NCI-H2081 treated with DMSO at 0.1 percent for 48 hours (cell line): Measurements from ENCODE around the gene IL16.
"Not testable (repeated sequence)": the region's sequence is repeated elsewhere in the genome, so short reads cannot be mapped to it uniquely, and the experiment has no call there.

Source experiments
- DNase-seq: peaks from one replicate; lab custom pipeline; 2025; lab: John Stamatoyannopoulos, UW

IL16 gene

DNA sequence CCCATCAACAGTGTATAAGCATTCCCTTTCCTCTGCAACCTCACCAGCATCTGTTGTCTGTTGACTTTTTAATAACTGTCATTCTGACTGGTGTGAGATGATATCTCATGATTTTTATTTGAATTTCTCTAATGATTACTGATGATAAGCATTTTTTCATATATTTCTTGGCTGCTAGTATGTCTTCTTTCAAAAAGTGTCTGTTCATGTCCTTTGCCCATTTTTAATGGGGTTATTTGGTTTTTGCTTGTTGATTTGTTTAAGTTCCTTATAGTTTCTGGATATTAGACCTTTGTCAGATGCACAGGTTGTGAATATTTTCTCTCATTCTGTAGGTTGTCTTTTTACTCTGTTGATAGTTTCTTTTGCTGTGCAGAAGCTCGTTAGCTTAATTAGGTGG is 11.3 kb downstream of the IL16 start:
- DNase-seq: not testable (repeated sequence)

DNA sequence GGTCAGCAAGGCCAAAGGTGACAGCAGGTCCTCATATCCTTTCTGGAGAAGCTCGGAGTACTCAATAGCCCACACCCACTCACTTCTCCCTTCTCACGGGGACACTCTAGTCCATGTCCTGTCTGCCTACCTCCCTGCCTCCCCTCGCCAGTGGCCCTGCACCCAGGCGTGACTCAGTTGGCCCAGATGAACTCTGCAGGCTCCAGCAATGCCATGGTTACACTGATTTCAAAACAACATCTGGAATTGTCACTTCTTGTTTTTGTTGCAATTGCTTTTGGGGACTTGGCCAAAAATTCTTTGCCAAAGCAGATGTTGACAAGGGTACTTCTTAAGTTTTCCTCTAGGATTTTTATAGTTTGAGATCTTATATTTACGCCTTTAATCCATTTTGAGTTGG is 13.0 kb downstream of the IL16 start:
- no peak for DNase-seq

DNA sequence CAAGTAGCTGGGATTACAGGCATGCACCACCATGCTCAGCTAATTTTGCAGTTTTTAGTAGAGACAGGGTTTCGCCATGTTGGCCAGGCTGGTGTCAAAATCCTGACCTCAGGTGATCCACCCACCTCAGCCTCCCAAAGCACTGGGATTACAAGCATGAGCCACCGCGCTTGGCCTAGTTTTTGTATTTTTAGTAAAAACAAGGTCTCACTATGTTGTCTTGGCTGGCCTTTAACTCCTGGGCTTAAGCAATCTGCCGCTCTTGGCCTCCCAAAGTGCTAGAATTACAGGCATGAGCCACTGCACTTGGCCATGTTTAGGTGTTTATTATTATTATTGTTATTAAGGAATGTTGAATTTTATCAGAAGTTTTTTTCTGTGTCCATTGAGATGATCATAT is 14.7 kb downstream of the IL16 start:
- DNase-seq: no peak

DNA sequence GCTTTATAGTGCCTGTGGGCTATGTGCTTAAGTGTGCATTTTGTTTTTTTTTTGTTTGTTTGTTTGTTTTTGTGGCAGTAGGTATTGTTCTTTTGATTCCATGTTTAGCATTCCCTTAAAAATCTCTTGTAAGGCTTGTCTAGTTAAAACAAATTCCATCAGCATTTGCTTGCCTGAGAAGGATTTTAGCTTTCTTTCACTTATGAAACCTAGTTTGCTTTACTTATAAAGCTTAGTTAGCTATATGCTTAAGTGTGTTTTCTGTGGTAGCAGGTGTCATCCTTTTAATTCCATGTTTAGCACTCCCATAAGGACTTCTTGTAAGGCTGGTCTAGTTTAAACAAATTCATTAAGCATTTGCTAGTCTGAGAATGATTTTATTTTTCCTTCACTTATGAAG is 17.3 kb downstream of the IL16 start:
- no peak for DNase-seq

DNA sequence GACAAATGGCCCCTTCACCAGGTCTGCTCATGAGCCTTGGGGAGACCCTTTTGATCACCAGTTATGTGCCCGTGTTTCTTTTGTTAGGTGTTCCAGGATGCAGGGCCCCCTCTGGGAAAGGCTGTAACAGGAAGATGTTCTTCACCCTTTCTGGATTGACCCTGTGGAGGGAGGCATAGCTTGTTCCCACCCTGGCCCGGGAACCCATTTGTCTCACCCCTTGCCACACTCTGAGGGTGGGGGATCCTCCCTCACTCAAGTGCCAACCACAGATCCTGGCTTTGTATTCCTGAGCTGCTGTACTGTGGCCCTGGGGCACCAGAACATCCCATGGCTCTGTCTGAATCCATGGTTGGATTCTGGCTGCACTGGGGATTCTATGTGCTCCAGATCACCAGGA is 18.9 kb downstream of the IL16 start:
- DNase-seq: no peak

DNA sequence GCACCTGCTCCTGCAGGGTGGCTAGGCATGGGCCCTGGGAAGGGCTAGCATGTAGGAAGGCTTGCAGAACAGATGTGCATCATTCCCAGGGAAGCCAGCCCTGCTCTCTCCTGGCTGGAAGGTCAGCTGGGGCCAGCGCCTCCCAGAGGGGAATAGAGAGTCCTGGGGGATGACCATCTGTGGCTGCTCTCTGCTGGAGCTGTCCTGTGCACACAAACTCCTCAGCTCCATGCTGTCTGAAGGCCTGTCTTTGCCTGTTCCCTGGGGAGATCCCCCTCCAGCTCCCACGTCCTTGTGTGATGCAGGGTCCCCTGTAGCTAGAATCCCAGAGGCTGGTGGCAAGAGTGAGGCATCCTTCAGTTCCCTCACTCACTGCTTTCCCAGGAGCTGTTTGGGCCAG is 19.3 kb downstream of the IL16 start:
- no peak for DNase-seq

DNA sequence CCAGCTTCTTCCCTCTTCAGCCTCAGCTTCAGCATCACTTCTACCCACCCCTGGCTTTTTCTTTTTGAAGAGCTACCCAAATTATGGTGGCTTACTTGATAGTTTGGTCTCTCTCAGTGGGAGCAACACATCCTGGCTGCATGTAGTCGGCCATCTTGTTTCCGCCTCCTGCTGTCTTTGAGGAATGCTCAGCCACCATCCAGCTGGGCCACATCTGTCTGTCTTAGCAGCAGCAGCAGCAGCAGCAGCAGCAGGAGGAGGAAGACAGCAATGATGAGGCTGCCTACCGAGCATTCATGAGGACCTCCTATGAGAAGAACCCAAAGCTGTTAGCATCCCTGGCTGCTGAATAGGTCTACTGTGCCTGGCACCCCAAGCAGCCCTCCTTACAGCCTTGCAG is 19.7 kb downstream of the IL16 start:
- DNase-seq: no peak

DNA sequence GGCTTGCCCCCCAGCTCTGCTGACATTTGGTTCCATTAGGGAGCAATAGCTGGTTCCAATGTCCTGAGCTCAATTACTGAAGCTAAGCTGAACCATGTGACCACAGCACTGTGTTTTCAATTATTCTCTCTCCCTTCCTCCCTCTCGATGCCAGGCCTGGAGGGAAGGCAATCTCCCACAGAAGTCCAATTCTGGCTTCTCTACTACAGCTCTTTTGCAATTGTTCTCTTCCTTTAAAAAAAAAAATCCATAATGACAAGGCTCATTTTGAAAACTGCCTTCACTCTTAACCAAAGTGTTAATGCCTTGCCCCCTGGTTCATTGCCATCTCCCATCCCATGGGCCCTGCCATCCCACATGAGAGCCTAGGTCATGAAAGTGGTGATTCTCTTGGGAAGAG is 24.8 kb downstream of the IL16 start:
- no peak for DNase-seq

DNA sequence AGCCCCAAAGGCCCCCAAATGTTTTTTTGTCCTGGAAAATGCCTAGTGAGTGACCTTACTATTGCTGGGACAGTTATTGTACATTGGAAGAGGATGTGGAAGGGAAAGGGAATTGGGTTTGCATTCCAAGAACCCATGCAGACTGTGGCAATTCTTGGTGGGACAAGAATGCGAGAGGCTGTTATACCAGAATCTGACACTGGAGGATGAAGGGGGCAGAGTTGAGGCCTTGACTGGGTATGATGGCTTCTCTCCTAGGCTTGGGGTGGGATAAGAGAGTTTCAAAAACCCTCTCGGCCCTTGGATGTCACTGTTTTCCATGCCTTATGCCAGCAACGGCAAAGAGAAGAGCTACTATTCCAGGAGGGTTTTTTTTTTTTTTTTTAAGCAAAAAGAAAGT is 25.3 kb downstream of the IL16 start:
- no peak for DNase-seq

DNA sequence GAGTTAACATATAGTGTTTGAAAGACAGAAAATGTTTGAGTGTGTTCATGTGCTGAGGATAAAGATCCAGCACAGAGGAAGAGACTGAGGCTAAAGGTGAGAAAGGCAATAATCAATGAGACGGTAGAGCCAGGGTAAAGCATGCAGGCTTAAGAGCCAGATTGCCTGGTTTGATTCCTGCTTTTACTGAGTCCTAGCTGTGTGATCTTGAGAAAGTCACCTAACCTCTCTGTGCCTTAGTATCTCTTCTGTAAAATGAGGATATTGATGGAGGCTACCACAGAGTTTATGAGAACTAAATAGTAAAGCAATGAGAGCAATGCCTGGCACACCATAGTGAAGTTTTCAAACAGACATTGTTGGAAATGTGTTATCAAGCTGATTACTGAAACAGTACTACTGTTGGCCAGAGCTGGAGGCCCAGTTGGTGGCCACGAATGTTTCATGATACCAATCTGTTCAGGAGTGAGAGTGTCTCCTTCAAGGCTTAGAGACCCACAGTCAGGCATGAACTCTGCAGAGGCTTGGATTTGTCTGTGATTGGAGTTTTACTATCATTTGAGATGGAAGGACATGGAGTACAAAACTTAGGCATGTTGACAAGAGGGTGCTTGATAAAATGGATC is 26.8 kb downstream of the IL16 start:
- DNase-seq: no peak

DNA sequence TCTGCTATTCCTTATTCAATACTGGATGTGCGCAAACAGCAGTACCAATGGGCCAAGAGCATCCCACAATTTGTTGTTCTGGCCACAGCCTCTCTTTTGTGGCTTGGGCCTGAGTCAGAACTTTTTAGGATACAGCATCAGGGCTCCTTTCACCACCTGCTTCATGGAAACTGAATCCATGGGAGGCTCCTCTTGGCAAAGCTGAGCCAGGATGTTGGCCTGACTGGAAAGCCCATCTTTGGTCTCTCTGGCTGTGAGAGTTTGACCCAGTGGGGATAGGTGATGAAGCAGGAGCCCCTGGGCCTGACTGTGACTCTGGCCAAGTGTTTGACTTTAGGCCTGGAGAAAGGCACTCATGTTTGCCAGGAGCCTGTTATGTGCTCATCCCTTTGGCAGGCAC is 27.6 kb downstream of the IL16 start:
- DNase-seq: no peak

DNA sequence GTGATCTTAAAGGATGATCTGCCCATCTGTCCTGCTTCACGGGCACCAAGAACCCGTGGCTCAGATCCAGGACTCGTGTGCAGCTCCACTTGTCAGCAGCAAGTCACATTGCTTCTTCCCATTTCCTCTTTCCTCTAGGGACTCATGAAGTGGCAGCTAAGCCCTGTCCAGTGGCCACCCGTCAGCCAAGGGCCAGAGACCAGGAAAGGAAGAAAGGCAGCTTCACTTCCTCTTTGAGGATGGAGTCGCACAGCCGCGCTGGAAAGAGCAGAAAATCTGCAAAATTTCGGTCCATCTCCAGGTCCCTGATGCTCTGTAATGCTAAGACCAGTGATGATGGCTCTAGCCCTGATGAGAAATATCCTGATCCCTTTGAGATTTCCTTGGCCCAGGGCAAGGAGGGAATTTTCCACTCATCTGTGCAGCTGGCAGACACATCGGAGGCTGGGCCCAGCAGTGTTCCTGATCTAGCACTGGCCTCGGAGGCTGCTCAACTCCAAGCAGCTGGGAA is 28.5 kb downstream of the IL16 start:
- DNase-seq: no peak

DNA sequence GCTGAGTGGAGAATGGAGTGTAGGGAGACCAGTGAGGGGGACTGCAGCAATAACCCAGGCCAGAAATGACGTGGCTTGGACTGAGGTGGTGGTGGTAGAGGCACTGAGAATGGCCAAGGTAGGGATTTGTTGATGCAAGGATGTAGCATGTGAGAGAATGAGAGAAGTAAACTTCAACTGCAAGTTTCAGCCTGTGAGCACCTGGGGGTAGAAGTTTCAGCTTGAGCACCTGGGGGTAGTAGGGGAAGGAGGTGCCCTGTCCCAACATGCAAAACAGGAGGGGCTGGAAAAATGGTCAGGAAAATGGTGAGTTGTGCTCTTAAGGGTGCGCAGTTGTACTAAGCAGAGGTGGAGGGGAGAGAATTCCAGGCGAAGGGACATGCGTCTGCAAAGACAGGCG is 31.0 kb downstream of the IL16 start:
- no peak for DNase-seq

DNA sequence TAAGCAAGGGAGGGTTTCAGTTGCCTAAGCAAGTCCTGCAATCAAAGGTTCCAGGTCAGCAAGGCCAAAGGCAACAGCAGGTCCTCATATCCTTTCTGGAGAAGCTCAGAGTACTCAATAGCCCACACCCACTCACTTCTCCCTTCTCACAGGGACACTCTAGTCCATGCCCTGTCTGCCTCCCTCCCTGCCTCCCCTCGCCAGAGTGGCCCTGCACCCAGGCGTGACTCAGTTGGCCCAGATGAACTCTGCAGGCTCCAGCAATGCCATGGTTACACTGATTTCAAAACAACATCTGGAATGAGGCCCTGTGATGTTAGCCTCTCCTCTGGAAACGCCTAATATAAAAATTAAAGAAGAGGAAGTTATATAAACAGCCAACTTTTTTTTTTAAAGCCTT is 32.9 kb downstream of the IL16 start:
- DNase-seq: no peak

DNA sequence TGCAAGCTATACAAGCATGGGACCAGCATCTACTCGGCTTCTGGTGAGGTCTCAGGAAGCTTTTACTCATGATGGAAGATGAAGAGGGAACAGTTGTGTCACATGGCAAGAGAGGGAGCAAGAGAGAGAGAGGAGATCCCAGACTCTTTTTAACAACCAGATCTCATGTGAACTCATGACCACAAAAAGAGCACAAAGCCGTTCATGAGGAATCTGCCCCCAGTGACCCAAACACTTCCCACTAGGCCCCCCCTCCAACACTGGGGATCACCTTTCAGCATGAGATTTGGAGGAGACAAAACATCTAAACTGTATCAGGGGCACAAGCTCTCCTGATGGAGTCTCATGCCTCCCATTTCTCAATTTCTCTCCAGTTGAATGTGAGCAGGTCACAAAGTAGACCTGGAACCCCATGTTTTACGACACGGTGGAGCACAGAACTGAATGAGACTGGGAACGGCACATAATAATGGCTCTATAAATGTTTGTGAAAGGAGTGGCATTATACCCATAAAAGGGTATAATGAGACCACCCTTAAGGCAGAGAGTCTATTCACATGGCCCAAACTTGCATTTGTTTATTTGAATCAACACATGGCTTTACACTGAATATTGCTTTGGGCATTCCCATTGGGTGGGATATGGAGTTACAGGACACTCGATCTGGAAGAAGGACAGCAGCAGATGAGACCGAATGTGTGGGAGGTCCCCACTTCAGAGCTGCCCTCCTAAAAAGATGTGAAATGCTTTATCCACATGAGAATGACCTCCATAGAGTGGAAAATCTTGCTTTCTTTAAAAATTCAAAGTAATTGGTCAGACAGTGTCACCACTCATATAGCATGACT is 38.8 kb downstream of the IL16 start:
- DNase-seq: no peak

DNA sequence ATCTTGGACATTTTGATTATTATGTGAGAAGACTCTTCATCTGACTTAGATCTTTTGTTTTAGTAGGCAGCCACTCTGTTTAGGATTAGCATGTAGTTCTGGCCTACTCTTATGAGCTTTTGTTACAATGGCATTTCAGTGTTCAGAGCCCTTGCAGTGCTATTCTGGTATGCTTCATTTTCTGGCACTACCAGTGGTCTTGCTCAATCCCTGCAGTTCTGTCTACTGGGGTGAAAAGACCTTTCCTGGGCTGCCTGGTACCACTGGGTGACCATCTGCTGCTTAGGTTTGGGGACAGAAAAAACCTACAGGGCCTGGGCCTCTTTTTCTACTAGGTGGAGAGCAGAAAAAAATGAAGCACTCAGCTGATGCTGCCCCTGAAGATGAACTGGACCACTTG is 42.5 kb downstream of the IL16 start:
- no peak for DNase-seq

DNA sequence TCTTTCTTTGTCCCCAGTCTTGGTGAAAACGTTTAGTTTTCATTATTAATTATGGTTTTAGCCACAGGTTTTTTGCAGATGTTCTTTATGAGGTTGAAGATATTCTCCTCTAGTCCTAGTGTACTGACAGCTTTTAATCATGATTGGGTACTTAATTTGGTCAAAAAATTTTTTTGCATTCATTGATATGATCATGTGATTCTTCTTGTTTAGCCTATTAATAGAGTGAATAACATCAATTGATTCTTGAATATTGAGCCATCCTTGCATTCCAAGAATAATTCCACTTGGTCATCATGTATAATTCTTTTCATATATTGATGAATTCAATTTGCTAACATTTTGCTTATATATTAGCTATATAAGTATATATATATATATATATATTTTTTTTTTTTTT is 46.1 kb downstream of the IL16 start:
- DNase-seq: no peak

DNA sequence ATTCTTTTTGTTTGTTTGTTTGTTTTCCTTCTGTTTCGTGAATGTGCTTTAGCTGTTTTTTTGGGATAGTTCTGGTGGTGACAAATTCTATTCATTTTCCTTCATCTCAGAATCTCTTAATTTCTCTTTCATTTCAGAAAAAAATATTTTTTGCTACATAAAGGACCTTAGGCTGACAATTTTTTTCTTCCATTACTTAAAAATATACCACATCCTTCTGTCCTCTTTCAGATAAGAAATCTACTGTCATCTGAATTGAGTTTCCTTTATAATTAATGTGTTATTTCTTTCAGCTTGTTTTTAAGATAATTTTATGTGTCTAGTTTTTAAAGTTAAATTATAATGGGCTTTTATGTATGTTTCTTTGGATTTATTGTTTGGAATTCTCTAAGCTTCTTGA is 47.6 kb downstream of the IL16 start:
- DNase-seq: no peak

DNA sequence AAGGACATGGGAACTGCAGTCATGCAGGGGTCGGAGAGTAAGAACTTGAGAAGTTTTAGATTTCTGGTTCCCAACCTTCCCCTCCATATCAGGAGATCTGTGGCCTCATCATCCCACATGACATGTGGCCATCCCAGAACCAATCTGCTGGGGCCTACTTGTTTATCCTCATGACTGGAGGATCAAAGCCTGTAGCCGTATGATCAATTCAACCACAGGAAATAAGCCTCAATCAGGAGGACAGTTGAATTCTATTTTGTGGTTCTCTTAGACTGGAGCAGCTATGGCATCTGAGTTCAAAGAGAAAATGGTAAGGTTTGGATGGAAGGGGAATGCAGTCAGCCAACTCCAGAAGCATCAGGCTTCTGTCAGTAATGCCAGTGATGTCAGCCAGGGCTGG is 57.2 kb downstream of the IL16 start:
- no peak for DNase-seq

DNA sequence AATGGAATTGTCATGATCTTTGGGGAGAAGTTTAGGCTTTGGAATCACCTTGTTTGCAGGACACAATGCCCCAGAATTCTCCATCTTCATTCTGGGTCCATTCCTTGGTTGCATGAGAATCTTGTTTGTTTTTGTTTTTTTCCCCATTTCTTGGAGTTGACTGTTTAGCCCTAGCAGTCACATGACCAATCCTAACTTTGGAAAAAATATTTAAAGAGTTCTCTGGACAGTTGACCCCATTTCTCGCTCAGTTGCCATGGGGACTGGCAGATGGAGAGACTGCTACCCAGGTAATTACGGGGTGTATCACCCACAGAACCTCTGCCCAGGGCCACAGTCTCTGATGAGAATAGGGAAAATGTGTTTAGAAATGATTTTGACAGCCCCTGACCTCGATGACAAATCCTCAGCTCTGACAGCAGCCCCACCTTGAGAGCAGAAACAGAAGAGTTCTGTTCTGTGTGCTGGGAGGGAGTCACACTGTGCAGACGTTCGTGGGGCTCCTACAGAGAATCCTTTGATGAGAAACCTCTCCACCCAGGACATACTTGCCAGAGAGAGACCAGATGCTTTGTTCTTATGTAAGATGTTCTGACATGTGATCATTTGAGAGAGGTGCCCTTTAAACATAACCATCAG is 57.7 kb downstream of the IL16 start:
- no peak for DNase-seq

DNA sequence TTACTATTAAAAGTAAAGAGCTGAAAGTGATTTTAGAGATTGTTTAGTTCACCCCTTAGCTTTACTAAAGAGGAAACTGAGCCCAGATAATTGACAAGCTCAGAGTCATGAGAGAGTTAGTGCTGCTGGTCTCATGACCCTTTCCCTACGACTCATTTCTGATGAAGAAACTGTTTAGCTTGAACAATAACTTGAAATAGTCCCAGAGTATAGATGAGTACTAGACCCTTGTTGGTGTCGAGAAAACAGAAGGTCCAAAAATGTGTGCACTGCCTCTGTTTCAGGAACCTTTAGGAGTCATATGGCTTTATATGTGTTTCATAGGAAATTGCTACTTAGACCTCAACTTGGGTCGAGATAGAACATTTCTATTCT is 58.2 kb downstream of the IL16 start:
- no peak for DNase-seq

DNA sequence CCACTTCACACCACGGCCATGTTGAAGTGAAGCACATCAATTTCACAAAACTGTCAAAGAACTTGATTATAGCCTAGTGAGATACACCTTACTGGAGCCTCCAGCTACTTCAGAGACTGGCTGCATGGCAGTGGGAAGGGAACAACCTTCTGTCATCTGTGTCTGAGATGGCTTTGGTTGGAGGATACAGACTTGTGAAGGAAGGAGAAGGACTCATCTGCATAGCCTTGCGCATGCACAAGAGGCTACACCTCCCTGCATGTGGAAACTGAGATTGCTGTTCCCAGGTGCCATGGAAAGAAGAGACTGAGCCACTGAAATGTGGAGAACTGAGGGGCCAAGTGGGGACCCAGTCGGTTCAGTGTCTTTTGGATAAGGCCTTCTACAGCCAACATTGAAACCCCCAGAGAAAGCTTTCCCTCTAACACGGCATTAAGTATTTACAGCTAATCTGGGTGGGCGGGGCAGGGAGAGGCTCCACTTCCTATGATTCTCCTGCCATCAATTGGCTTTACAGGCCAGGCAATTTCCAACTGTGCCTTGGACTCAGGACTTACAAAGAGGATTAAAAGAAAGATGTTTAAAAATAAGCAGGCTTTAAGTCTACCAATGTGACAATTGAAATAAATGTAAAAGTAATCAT is 58.8 kb downstream of the IL16 start:
- no peak for DNase-seq

DNA sequence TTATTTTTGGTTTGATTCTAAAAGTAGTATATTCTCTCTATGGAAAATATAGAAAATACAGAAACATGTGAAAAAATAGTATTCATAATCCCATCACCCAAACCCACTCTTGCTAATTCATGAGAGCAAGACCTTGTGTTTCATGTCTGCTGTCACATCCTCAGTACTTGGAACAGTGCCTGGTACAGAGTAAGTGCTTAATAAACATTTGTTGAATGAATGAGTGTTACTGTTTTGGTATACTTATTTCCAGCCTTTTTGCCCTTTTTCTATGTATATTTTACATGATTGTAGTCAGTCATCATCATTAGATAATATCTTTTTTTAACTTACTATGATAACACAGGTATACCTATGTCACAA is 59.3 kb downstream of the IL16 start:
- DNase-seq: no peak
